HG03354 (cell line): ENCODE data around the gene PPP6R2.

Experiments
- ATAC-seq: cut with Tn5 transposase; IDR thresholded peaks from one replicate; pipeline ENCODE4 v1.9.1; 2021; ENCODE audit warnings: mild to moderate bottlenecking; ENCODE audit not compliant: unreplicated experiment, poor library complexity, severe bottlenecking

The PPP6R2 gene, protein sequence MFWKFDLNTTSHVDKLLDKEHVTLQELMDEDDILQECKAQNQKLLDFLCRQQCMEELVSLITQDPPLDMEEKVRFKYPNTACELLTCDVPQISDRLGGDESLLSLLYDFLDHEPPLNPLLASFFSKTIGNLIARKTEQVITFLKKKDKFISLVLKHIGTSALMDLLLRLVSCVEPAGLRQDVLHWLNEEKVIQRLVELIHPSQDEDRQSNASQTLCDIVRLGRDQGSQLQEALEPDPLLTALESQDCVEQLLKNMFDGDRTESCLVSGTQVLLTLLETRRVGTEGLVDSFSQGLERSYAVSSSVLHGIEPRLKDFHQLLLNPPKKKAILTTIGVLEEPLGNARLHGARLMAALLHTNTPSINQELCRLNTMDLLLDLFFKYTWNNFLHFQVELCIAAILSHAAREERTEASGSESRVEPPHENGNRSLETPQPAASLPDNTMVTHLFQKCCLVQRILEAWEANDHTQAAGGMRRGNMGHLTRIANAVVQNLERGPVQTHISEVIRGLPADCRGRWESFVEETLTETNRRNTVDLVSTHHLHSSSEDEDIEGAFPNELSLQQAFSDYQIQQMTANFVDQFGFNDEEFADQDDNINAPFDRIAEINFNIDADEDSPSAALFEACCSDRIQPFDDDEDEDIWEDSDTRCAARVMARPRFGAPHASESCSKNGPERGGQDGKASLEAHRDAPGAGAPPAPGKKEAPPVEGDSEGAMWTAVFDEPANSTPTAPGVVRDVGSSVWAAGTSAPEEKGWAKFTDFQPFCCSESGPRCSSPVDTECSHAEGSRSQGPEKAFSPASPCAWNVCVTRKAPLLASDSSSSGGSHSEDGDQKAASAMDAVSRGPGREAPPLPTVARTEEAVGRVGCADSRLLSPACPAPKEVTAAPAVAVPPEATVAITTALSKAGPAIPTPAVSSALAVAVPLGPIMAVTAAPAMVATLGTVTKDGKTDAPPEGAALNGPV

DNA sequence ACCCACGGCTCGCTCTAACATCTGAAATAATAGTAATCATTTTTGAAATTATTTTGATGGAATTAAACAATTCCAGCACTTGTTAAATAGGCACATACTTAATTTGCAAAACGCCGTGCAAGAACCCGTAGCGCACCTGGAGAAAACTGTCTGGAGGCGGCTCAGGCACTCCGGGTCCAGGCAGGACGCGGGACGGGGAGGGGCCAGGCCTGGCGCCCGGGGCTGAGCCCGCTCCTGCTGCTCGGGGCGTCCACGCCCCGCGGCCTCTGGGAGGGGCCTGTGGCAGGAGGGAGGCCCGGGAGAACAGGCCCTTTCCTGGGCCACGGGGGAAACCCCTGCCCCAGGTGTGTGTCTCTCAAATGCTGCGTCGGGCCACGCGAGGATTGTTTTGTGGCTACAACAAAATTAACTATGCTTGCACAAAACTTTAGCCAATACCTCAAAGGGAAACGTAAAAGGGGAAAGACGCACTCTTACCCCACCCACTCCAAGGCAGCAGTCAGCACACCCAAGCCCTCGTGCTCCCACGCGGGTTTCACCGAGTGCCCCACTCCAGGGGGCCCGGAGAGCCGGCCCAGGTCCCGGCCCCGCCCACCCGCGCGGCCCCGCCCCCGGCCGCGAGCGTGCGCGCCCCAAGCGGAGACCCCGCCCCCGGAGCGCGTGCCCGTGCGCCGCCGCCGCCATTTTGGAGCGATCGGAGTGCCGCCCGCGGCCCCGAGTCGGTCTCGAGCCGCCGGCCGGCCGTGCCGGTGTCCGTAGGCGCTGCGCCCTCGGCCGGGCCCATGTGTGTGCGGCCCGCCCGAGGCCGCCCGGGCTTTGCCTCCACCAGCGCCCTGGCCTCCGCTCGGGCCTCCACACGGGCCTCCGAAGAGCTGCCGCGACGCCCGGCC is at the start of gene PPP6R2:
Gene PPP6R2, plus strand, starts transcription at position 677 of the 890 bp plus-strand sequence. CDS start 50,582 bp downstream, outside the sequence.
- peak; percentile 75 for ATAC-seq

GRCh38 chr22:50293441-50294318 is 49.4 kb upstream of the PPP6R2 start:
- no peak for ATAC-seq

DNA sequence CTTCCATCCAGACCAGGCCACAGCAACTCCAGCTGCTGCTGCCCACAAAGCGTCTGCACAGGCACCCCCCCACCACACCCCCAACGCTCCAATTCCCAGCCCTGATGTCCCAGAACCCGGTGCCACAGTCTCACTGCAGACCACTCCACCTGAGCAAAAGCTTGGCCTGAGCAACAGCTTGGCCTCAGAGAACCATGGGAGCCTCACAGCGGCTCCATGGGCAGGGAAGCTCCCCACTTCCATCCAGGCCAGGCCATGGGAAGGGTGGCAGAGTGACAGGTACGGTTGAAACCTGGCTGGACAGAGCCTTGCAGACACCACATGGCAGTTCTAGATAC is 48.8 kb upstream of the PPP6R2 start:
- ATAC-seq = no peak

- no peak for ATAC-seq
Measured at GRCh38 chr22:50296658-50297490, 46.3 kb upstream of the PPP6R2 start.

GRCh38 chr22:50297510-50298265 is 45.4 kb upstream of the PPP6R2 start:
- ATAC-seq = no peak

- no peak for ATAC-seq
Measured at GRCh38 chr22:50298266-50298637, 44.9 kb upstream of the PPP6R2 start.

DNA sequence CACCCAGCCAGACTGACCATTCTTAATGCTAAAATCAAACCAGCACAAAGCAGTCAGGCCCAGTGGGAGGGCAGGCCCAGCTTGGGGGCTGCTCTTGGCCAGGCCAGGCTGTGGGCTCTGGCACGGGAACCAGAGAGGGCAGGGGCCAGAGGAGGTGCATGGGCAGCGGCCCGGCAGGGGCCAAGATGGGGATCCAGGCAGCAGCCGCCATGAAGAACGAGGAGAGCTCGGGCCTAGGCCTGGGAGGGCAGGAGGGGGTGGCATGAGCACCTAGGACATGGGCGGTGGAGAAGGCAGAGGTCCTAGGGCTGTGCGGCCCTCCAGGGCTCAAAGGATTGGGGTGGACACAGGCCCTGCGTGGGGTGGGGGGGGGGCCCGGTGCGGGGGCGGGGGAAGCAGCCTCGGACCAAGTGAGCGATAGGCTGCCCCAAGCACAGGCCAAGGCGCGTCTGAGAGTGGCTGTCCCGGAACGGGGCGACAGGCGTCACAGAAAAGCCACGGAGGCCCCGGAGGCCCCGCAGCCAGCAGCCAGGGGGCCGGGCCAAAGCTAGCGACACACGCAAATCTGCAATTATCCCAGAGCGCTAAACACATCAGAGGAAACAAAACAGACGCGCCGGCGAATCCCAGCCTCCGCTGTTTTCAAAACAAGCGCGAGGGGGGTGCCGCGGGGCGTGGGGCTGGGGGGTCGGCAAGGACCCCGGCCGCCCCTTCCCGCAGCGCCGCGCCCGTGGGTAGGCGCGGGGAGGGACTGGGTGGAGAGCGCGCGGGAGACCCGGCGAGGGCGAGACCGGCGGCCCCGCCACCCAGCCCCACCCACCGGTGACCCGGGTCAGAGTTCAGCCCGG is 44.0 kb upstream of the PPP6R2 start:
- ATAC-seq = no peak

DNA sequence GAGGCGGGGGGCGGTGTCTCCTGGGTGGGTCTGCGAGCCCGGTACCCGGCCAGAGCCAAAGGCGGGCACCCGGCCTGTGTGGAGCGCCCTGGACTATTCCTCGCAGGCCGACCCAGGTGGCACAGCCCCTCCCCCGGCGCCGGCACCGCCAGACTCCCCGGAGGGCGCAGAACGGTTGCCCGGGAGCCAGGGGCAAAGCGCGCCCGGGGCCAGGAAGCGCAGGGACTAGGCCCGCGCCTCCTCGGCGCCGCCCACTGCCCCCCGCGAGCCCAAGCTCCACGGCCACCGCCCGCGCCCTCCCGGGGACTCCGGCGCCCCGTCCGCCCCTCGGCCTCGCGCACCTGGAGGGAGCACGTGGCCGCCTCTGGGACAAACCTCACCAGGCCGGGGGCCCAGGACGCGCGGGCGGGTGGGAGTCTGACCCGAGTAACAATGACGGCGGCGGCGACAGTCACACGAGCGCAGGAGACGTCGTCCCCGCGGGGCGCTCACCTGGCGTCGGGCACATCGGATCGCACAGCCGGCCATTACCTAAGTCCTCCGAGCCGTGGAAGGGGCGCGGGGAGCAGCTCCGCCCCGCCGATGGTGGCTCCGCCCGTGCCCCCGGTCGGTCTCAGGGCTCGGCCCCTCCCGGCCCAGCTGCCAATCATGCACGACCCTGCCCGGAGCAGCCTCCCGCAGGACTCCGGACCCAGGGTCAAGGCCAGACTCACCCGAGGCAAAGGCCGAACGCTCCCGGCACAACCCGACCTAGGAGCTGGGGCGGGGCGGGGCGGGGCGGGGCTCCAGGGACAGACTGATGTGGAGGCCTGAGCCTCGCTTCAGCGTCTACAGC is 43.1 kb upstream of the PPP6R2 start:
- no peak for ATAC-seq

GRCh38 chr22:50300620-50301257 is 42.4 kb upstream of the PPP6R2 start:
- ATAC-seq = no peak

DNA sequence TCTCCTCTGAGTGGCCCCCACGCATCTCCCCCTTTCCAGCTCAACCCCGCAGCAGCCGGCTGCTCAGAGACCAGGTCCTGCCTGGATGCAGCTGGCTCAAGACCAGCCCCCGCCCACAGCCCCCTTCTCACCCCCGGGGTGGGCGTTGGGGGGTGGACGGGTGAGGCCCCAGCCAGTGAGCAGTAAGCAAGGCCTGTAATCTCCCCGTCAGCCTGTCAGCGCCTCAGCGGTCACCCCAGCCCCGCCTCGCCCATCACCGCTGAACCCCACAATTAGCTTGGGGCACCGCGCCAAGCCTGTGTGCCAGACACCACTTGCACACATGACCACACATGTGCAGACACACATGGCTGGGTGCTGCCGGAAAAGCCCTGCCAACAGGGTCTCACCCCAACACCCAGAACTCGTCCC is 41.5 kb upstream of the PPP6R2 start:
- no peak for ATAC-seq

DNA sequence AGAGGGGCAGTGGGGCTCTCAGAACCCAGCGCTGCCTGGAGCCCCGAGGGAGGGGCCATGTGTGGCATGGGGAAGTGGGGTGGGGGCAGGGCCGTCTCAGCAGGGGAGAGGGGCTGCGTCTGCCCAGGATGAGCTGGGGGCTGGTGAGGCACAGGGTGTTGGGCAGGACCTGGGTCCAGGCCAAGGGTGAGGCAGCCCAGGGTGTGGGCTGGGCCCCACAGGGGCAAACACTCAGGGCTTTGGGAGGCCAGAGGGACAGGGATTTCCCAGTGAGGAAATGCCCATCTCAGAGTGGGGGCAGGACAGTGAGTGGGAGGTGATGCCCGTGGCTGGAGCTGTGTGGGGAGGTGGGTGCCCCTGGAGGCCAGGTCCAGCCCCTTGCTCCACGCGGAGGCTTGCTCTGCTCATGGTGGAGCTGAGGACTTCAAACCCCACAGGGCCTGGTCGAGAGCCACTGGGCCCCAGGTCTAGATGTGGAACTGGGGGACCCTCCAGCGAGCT is 41.0 kb upstream of the PPP6R2 start:
- no peak for ATAC-seq

- no peak for ATAC-seq
Measured at GRCh38 chr22:50302564-50302963, 40.6 kb upstream of the PPP6R2 start.

DNA sequence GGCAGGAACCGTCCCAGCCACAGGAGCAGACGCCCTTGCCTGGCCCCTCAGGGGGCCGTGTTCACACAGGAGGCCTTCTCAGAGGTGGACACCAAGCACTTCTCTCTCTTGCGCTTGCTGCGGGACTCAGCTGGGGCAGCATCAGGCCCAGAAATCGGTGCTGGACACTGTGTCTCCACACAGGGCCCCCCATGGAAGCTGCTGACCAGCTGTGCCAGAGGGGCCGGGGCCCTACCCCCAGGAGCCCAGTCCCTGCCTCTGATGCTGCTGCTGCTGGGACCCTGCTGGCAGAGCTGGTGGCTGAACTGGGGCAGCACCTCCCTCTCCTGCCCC is 39.6 kb upstream of the PPP6R2 start:
- no peak for ATAC-seq

- no peak for ATAC-seq
Measured at GRCh38 chr22:50303848-50304527, 39.1 kb upstream of the PPP6R2 start.
